Lower leg skin (tissue), 4 donors: Measurements from ENCODE around the gene SLC41A1. TPM values are rescaled to one million over a fixed set of nuclear protein-coding genes. Genes with fewer than 3 reads are reported as not detected.

Experiments used
- DNase-seq, 2 donors: peaks; one replicate each; pipeline ENCODE4 v3.0.0-alpha.2; 2019; ENCODE audit warnings: low spot score in 2 of 2
- H3K4me3 ChIP-seq: fragments of 200-600 bp; sonication (generic); 2 replicates; pipeline ENCODE4 v1.5.1; 2017; ENCODE audit warnings: mild to moderate bottlenecking, low read depth; ENCODE audit not compliant: poor library complexity, severe bottlenecking
- POLR2A ChIP-seq, 2 donors: fragments of 450-650 bp; IDR thresholded peaks; one replicate each; pipeline ENCODE4 v1.6.1; 2016 to 2017; ENCODE audit warnings: antibody characterized with exemption in 2 of 2, mild to moderate bottlenecking in 1 of 2, moderate library complexity in 1 of 2
- WGBS, 2 donors: methylation state at CpG; one replicate each; pipeline ENCODE4 v1.1.5; 2018; 5-methylcytosine and 5-hydroxymethylcytosine counted together
- intact Hi-C: fragments of 100-400 bp; cut with DNase I; formaldehyde crosslinking; loops from one replicate; pipeline ENCODE4 v1.15.0; 2023; ENCODE audit warnings: low total_unique reads
- total RNA-seq, 4 donors: library from RNA; depleted of rRNA; stranded (reverse); fragments of >200 nt; gene quantifications; one replicate each; pipeline ENCODE4 v1.1.0, GENCODE V29; 2016
- TF ChIP-seq, protein P1 (sequence below), 3 donors: fragments of 450-650 bp; IDR thresholded peaks; one replicate each; pipeline ENCODE4 v1.5.1; 2016; ENCODE audit warnings: antibody characterized with exemption in 3 of 3, mild to moderate bottlenecking in 3 of 3, moderate library complexity in 2 of 3

The SLC41A1 gene
- total RNA-seq, 4 donors from 2014 or later: 12.8 to 22.0 (median 15.8) TPM

DNA sequence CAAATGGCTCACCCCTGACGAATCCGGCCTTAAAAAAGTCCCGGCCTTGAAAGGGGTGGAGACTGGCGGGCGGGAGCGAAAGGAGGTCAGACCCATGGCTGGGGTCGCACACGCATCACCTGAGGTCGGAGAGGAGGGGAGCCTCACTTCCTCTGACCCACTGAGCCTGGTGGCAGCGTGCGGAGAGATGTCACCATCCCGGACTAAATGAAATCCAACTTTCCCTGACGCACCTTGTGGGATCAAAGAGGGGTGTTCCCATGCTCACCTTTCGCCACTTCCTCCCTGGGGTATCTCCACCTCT lies 709 bp upstream of the SLC41A1 start:
- H3K4me3 ChIP-seq: peak overlapping the region; percentile 71
- TF ChIP-seq, protein P1, sequence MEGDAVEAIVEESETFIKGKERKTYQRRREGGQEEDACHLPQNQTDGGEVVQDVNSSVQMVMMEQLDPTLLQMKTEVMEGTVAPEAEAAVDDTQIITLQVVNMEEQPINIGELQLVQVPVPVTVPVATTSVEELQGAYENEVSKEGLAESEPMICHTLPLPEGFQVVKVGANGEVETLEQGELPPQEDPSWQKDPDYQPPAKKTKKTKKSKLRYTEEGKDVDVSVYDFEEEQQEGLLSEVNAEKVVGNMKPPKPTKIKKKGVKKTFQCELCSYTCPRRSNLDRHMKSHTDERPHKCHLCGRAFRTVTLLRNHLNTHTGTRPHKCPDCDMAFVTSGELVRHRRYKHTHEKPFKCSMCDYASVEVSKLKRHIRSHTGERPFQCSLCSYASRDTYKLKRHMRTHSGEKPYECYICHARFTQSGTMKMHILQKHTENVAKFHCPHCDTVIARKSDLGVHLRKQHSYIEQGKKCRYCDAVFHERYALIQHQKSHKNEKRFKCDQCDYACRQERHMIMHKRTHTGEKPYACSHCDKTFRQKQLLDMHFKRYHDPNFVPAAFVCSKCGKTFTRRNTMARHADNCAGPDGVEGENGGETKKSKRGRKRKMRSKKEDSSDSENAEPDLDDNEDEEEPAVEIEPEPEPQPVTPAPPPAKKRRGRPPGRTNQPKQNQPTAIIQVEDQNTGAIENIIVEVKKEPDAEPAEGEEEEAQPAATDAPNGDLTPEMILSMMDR (IDR thresholded peaks at IDR 0.05): no peak
- no peak for TF ChIP-seq POLR2A (IDR thresholded peaks at IDR 0.05)
- 2 to 3% methylated on average over 14 of the region's 14 CpGs for WGBS, 2 donors
- intact Hi-C loops: no loop called here
- DNase-seq: no peak

DNA sequence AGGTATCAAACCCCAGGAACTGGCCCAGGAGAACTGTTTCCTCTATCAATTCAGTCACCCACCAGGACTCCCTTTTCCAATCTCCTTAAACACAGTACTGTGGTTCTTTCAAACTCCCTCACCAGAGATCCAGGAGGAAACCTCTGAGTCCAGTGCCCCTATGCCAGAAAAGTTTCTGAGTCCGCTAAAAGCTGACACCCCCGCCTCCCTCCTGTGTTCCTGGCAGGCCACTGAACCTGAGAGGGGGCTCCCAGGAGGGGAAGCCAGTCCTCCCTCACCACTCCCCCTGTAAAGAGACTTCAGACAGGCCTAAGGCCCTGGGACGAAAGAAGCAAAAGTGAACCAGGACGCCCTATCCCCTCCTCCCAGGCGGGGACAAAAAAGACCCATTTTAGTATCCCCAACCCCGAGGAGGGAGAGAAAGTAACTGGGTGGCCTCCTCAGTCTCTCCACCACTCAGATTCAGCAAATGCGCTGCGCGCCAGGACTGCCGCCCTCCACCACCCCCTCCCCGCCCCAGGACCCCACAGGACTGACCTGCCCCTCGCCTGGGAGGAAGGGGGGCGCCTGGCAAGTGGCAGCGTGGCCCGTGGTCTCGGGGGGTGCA lies 624 bp downstream of the SLC41A1 start:
- intact Hi-C loops: no loop called here

DNA sequence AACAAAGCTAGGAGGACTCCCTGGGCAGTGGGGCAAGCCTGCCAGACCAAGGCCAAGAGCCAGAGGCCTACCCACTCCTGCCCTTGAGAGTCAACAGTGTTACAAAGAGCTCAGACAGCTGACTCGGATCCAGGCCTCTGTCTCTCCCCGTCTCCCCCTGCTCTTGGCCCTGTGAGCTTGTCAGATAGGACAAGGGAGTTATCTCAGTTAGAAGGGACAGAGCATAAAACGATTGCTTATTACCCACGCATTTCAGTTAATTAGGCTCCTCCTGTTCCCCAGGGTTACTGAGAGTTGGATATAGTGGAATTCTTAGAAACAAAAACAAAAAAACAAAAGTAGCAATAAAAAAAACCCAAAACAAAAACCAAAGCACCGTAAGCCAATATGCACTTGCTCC lies 1.3 kb downstream of the SLC41A1 start:
- no peak overlapping the region for H3K4me3 ChIP-seq
- TF ChIP-seq, protein P1 (IDR thresholded peaks at IDR 0.05): no peak
- TF ChIP-seq POLR2A (IDR thresholded peaks at IDR 0.05): no peak
- DNase-seq: no peak
- intact Hi-C loops: no loop called here
- 31 to 38% methylated on average over 5 of the region's 5 CpGs for WGBS, 2 donors

More for the DNA sequence above, 624 bp downstream of the SLC41A1 start:
- DNase-seq: peak in 1 of 2 donors; percentile 20
- TF ChIP-seq, protein P1 (IDR thresholded peaks at IDR 0.05): no peak
- TF ChIP-seq POLR2A (IDR thresholded peaks at IDR 0.05): no peak
- peak overlapping the region; percentile 71 for H3K4me3 ChIP-seq
- 1 to 3% methylated on average over 13 to 15 of the region's 16 CpGs for WGBS, 2 donors

DNA sequence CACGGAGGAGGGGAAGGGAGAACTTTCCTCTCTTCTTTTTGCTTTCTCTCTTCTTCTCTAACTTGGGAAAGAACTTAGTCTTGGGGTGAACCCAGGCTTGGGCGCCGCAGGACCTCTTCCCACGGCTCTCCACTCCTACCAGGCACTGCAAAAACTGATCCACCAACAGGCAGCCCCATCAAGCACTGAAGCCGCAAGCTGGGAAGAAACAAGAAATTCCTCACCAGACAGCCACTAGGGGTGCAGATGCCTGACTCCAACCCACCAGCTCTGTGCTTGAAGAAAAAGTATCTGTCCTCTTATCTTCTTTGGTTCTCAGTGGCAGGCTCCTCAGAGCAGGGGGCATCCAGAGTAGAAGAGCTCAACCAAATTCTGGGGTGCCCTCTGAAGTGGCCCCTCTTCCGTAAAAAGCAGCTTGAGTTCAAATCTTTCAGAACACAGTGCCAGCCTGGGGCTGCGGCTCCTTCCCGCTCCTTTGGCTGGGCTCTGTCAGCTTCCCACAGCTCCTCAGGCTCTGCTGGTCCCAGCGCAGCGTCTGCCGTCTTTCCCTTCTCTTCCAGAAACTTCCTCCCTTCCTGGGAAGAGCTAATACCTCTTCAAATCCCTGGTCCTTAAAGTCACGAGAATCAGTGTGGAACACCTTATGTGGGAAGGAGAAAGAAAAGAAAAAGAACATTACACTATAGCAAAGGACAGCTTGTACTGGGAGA lies 2.4 kb downstream of the SLC41A1 start:
- TF ChIP-seq, protein P1 (IDR thresholded peaks at IDR 0.05): no peak
- no peak for TF ChIP-seq POLR2A (IDR thresholded peaks at IDR 0.05)
- intact Hi-C loops: no loop called here
- H3K4me3 ChIP-seq: no peak overlapping the region
- DNase-seq: no peak
- 91 to 92% methylated on average over 12 of the region's 12 CpGs for WGBS, 2 donors

DNA sequence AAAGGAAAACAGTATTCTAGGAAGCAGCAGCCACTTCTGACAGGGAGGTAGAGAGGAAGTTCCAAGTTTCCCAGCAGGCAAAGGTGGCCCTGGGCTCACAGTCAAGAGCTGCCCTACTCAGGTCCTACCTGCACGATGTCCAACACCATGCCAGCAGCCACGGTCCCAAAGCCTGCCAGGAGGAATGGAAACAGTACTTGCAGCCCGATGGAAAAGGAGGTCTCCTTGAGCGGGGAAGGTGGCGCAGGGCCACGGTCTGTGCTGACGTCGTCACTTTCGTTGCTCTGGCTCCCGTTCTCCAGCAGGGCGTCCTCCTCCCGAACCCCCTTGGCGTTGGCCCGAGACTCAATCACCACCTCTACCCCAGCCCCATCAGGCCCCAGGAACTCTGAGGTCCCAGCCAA lies 3.1 kb downstream of the SLC41A1 start:
- 90 to 91% methylated on average over 14 of the region's 14 CpGs for WGBS, 2 donors
- H3K4me3 ChIP-seq: no peak overlapping the region
- no peak for DNase-seq
- intact Hi-C loops: no loop called here
- TF ChIP-seq, protein P1 (IDR thresholded peaks at IDR 0.05): no peak
- no peak for TF ChIP-seq POLR2A (IDR thresholded peaks at IDR 0.05)
